Lower leg skin (tissue), 3 donors: Measurements from ENCODE around the gene C16orf92.

Experiments used
- POLR2A ChIP-seq, 2 donors: fragments of 450-650 bp; IDR thresholded peaks; one replicate each; pipeline ENCODE4 v1.6.1; 2016 to 2017; ENCODE audit warnings: antibody characterized with exemption in 2 of 2, mild to moderate bottlenecking in 1 of 2, moderate library complexity in 1 of 2
- TF ChIP-seq, protein P1 (sequence below), 3 donors: fragments of 450-650 bp; IDR thresholded peaks; one replicate each; pipeline ENCODE4 v1.5.1; 2016; ENCODE audit warnings: antibody characterized with exemption in 3 of 3, mild to moderate bottlenecking in 3 of 3, moderate library complexity in 2 of 3

DNA sequence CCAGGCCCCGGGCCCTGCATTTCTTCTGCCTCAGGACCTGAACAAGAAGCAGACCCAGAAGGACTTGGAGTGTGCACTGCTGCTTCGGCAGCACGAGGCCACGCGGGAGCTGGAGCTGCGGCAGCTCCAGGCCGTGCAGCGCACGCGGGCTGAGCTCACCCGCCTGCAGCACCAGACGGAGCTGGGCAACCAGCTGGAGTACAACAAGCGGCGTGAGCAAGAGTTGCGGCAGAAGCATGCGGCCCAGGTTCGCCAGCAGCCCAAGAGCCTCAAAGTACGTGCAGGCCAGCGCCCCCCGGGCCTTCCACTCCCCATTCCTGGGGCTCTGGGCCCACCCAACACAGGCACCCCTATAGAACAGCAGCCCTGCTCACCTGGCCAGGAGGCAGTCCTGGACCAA is 36.8 kb upstream of the C16orf92 start:
- TF ChIP-seq, protein P1, sequence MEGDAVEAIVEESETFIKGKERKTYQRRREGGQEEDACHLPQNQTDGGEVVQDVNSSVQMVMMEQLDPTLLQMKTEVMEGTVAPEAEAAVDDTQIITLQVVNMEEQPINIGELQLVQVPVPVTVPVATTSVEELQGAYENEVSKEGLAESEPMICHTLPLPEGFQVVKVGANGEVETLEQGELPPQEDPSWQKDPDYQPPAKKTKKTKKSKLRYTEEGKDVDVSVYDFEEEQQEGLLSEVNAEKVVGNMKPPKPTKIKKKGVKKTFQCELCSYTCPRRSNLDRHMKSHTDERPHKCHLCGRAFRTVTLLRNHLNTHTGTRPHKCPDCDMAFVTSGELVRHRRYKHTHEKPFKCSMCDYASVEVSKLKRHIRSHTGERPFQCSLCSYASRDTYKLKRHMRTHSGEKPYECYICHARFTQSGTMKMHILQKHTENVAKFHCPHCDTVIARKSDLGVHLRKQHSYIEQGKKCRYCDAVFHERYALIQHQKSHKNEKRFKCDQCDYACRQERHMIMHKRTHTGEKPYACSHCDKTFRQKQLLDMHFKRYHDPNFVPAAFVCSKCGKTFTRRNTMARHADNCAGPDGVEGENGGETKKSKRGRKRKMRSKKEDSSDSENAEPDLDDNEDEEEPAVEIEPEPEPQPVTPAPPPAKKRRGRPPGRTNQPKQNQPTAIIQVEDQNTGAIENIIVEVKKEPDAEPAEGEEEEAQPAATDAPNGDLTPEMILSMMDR (IDR thresholded peaks at IDR 0.05) = no peak
- TF ChIP-seq POLR2A (IDR thresholded peaks at IDR 0.05) = no peak
